Measurements from ENCODE around the gene USP54. TPM values are rescaled to one million over a fixed set of nuclear protein-coding genes. Genes with fewer than 3 reads are reported as not detected.

Gene USP54
- total RNA-seq, 1 donor from 2014 or later = 54.5 TPM

DNA sequence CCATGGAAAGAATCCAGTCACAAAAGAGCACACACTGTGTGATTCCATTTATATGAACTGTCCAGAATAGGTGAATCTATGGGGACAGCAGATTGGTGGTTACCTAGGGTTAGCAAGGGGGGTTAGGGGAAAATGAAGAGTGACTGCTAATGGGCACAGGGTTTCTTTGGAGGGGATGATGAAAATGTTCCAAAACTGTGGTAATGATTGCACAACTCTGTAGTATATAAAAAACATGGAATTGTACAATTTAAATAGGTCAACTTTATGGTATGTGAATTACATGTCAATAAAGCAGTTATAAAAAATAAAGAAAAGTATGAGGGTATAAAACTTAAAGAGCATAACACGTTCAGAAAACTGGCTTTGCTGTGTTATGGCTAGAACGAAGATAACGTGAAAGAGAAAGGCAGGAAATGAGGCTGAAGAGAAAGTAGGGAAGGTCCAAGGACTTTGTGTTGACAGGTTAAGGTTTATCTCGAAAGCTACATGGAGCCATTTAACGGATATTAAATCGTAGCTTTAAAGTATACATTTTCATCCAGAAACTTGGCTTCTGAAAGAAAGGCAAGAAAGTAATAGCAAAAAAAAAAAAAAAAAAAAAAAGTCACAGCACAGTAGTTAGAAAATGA, 131.3 kb downstream of the USP54 start:
- H3K27ac Mint-ChIP-seq = no peak overlapping the region
- H3K4me3 Mint-ChIP-seq = no peak overlapping the region
- H3K36me3 Mint-ChIP-seq = peaks cover 25% of the 10 kb centered on the region
- H3K4me1 Mint-ChIP-seq (ENCODE audit: unreplicated experiment) = no peaks in the 10 kb centered on the region
- no peak for DNase-seq (ENCODE audit: extremely low spot score, unreplicated experiment)
- H3K27me3 Mint-ChIP-seq = no peaks in the 10 kb centered on the region
- H3K9me3 Mint-ChIP-seq = no peaks in the 10 kb centered on the region
- TF ChIP-seq, protein P1, sequence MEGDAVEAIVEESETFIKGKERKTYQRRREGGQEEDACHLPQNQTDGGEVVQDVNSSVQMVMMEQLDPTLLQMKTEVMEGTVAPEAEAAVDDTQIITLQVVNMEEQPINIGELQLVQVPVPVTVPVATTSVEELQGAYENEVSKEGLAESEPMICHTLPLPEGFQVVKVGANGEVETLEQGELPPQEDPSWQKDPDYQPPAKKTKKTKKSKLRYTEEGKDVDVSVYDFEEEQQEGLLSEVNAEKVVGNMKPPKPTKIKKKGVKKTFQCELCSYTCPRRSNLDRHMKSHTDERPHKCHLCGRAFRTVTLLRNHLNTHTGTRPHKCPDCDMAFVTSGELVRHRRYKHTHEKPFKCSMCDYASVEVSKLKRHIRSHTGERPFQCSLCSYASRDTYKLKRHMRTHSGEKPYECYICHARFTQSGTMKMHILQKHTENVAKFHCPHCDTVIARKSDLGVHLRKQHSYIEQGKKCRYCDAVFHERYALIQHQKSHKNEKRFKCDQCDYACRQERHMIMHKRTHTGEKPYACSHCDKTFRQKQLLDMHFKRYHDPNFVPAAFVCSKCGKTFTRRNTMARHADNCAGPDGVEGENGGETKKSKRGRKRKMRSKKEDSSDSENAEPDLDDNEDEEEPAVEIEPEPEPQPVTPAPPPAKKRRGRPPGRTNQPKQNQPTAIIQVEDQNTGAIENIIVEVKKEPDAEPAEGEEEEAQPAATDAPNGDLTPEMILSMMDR (conservative IDR thresholded peaks at IDR 0.05) = no peak

DNA sequence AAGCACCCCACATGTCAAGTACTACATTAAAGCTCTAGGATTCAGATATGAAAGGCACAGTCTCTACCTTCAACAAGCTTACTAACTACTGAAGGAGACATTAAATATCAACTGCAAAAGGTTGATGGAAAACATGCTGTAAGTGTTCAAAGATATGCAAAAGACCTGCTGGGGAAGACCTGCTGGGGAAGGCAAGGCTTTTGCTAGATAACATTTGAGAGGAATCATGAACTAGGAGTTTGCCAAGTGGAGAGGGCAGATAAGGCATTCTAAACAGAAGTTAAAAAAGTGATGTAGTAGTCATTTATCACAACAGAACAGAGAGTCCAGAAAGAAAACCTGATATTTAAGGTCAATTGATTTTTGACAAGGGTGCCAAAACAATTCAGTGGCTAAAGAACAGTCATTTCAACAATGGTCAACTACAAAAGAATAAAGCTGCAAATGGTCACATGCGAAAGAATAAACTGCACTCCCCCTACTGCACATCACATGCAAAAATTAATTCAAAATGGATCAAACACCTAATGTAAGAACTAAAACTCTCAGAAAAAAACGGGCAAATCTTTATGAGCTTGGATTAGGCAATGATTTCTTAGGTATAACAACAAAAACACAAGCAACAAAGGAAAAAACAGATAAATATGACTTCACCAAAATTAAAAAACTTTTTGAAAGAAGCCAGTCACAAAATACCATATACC, 134.8 kb downstream of the USP54 start:
- Mint-ChIP-seq H3K27ac (no peak overlapping the region), H3K4me3 (no peak overlapping the region), H3K36me3 (peaks cover 20% of the 10 kb centered on the region)

DNA sequence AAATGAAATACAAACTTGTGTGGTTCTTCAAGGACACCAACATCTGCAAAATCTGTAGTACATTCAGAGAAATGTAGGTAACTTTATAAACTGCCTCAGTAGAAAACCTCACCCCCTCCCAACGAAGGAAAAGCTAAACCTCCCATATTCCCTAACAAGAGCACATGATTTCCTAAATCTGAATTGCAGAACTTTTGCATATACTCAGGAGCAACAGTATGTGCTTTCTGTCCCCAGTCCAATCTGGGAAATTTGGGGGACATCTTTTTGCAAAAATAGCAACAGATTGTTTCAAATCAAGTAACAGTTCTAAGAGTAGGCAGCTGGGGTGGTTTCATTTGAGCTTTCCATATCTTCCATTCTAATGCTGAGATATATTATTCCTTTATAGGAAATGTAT, 142.0 kb downstream of the USP54 start:
- peaks cover 6% of the 10 kb centered on the region for H3K36me3 Mint-ChIP-seq
- no peak for DNase-seq (ENCODE audit: extremely low spot score, unreplicated experiment)
- H3K4me3 Mint-ChIP-seq = no peak overlapping the region
- no peak overlapping the region for H3K27ac Mint-ChIP-seq
- H3K27me3 Mint-ChIP-seq = no peaks in the 10 kb centered on the region
- H3K4me1 Mint-ChIP-seq (ENCODE audit: unreplicated experiment) = no peaks in the 10 kb centered on the region
- no peaks in the 10 kb centered on the region for H3K9me3 Mint-ChIP-seq
- TF ChIP-seq, protein P1 (conservative IDR thresholded peaks at IDR 0.05) = no peak

More for the DNA sequence above, 134.8 kb downstream of the USP54 start:
- no peak for DNase-seq (ENCODE audit: extremely low spot score, unreplicated experiment)
- H3K27me3 Mint-ChIP-seq = no peaks in the 10 kb centered on the region
- no peaks in the 10 kb centered on the region for H3K4me1 Mint-ChIP-seq (ENCODE audit: unreplicated experiment)
- no peaks in the 10 kb centered on the region for H3K9me3 Mint-ChIP-seq
- TF ChIP-seq, protein P1 (conservative IDR thresholded peaks at IDR 0.05) = no peak

DNA sequence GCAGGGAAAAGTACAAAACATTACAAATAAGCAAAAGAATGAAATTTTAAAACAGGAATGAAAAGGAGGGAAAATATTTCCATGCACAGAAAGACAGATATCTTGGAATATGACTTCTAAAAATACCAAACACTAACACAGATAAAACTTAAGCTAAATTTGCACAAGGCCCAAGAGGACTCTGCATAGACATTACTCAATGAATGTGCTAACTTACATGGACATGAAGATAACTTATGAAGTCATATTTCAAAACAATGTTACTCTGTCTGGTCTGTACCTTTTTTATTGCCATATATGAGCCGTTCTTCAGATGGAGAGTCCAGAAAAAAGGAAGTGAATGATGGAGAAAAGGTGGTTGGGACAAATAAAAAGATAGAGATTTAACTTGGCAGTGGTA, 142.8 kb downstream of the USP54 start:
- no peak for DNase-seq (ENCODE audit: extremely low spot score, unreplicated experiment)
- Mint-ChIP-seq H3K4me1 (ENCODE audit: unreplicated experiment) (no peaks in the 10 kb centered on the region), H3K27me3 (no peaks in the 10 kb centered on the region), H3K36me3 (peaks cover 4% of the 10 kb centered on the region), H3K9me3 (no peaks in the 10 kb centered on the region), H3K27ac (no peak overlapping the region), H3K4me3 (no peak overlapping the region)
- TF ChIP-seq, protein P1 (conservative IDR thresholded peaks at IDR 0.05) = no peak

Other genes starting within 250 kb of the USP54 start
- gene CFAP70, start 232.5 kb downstream of the USP54 start, total RNA-seq (ENCODE audit: low replicate concordance) = 4.9 and 9.7 TPM in 2 replicates
- 60.6 and 72.5 TPM in 2 replicates for gene ANXA7, start 177.3 kb downstream of the USP54 start, total RNA-seq (ENCODE audit: low replicate concordance)
- 1.8 and 2.8 TPM in 2 replicates for gene MSS51, start 157.8 kb downstream of the USP54 start, total RNA-seq (ENCODE audit: low replicate concordance)
- 34.8 and 42.4 TPM in 2 replicates for gene PPP3CB, start 95.3 kb downstream of the USP54 start, total RNA-seq (ENCODE audit: low replicate concordance)
- 0.36 and 0.82 TPM in 2 replicates for gene MYOZ1, start 50.1 kb upstream of the USP54 start, total RNA-seq (ENCODE audit: low replicate concordance)
- gene SYNPO2L, start 64.7 kb upstream of the USP54 start, total RNA-seq (ENCODE audit: low replicate concordance) = 0.27 TPM in 1 of 2 replicates, not detected in the other
- 4.7 and 10.3 TPM in 2 replicates for gene AGAP5, start 106.8 kb upstream of the USP54 start, total RNA-seq (ENCODE audit: low replicate concordance)
- 75.5 and 90.3 TPM in 2 replicates for gene SEC24C, start 153.0 kb upstream of the USP54 start, total RNA-seq (ENCODE audit: low replicate concordance)
- gene CHCHD1, start 190.7 kb upstream of the USP54 start, total RNA-seq (ENCODE audit: low replicate concordance) = 32.6 and 37.1 TPM in 2 replicates
- gene ZSWIM8, start 194.3 kb upstream of the USP54 start, total RNA-seq (ENCODE audit: low replicate concordance) = 131 and 139 TPM in 2 replicates
- gene NDST2, start 220.3 kb upstream of the USP54 start, total RNA-seq (ENCODE audit: low replicate concordance) = 27.1 and 33.5 TPM in 2 replicates